Right atrium auricular region (tissue), 2 donors: Measurements from ENCODE around the gene FOXD1. TPM values are rescaled to one million over a fixed set of nuclear protein-coding genes. Genes with fewer than 3 reads are reported as not detected.

Experiments
- DNase-seq: peaks from one replicate; pipeline ENCODE4 v3.0.0-alpha.2; 2019; ENCODE audit warnings: low spot score
- H3K27ac ChIP-seq, 2 donors: fragments of 200-600 bp; sonication (generic); 1 replicate in 1 of 2; 2 replicates in 1 of 2; pipeline ENCODE4 v1.5.1; 2016 to 2019
- H3K27me3 ChIP-seq, 2 donors: fragments of 200-600 bp; sonication (generic); one replicate each; pipeline versions ENCODE4 v1.5.1 to v1.6.0; 2017 to 2019
- H3K36me3 ChIP-seq: fragments of 200-600 bp; sonication (generic); one replicate; pipeline ENCODE4 v1.5.1; 2016
- H3K4me1 ChIP-seq, 2 donors: fragments of 200-600 bp; sonication (generic); one replicate each; pipeline versions ENCODE4 v1.5.1 to v1.6.0; 2017 to 2019
- H3K4me3 ChIP-seq, 2 donors: fragments of 200-600 bp; sonication (generic); 1 replicate in 1 of 2; 2 replicates in 1 of 2; pipeline ENCODE4 v1.5.1; 2017 to 2019; ENCODE audit warnings: mild to moderate bottlenecking in 1 of 2, moderate library complexity in 1 of 2
- H3K9me3 ChIP-seq, 2 donors: fragments of 200-600 bp; sonication (generic); one replicate each; pipeline ENCODE4 v1.5.1; 2019
- total RNA-seq, 2 donors: library from RNA; depleted of rRNA; stranded (reverse); fragments of >200 nt; gene quantifications; one replicate each; pipeline ENCODE4 v1.1.0, GENCODE V29; 2016
- TF ChIP-seq, protein P1 (sequence below), 2 donors: fragments of 200-600 bp; sonication (generic); IDR thresholded peaks; one replicate each; pipeline ENCODE4 v1.5.1; 2019; ENCODE audit warnings: antibody characterized with exemption in 2 of 2

Gene FOXD1
- total RNA-seq, 2 donors from 2014 or later: not detected

DNA sequence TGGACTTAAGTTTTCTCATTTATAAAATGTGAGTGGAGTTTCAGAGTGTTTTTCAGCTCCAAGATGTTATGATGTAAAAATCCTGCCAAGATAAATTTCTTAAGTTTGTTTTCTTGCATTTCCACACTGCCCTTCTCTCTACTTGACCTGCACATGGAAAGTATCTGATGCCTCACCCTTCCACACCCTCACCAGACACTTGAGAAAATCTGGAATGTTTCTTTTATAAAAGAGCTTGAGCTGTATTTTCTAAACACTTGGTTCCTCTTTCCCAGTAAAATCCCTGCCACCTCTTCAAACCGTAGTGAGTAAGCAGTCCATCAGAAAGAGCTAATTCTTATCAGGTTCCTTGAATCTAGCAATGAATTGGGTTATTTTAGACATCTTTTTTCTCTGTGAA, 42.9 kb downstream of the FOXD1 start:
- no peaks in the 10 kb centered on the region for H3K4me1 ChIP-seq
- no peaks in the 10 kb centered on the region for H3K27me3 ChIP-seq
- no peak for DNase-seq
- H3K9me3 ChIP-seq: no peaks in the 10 kb centered on the region
- no peak overlapping the region for H3K4me3 ChIP-seq
- no peaks in the 10 kb centered on the region for H3K36me3 ChIP-seq
- no peak overlapping the region for H3K27ac ChIP-seq
- TF ChIP-seq, protein P1, sequence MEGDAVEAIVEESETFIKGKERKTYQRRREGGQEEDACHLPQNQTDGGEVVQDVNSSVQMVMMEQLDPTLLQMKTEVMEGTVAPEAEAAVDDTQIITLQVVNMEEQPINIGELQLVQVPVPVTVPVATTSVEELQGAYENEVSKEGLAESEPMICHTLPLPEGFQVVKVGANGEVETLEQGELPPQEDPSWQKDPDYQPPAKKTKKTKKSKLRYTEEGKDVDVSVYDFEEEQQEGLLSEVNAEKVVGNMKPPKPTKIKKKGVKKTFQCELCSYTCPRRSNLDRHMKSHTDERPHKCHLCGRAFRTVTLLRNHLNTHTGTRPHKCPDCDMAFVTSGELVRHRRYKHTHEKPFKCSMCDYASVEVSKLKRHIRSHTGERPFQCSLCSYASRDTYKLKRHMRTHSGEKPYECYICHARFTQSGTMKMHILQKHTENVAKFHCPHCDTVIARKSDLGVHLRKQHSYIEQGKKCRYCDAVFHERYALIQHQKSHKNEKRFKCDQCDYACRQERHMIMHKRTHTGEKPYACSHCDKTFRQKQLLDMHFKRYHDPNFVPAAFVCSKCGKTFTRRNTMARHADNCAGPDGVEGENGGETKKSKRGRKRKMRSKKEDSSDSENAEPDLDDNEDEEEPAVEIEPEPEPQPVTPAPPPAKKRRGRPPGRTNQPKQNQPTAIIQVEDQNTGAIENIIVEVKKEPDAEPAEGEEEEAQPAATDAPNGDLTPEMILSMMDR (IDR thresholded peaks at IDR 0.05): no peak

DNA sequence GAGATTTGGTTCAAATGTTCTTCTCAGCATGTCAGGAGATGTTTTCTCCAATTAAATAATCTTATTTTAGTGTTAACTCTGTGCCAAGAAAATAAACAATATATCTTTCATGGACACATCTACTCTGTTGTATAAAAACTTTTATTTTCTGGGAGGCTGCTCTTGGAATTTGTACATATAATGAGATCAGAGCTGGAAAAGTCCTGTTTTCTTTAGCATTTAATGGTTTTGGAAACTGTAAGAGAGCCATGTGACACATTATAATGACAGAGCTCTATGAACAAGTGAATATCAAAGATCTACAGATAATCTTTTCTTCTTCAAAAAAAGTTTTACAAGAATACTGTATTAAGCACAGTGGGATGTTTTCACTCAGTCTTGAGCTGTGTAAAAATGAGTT, 48.8 kb downstream of the FOXD1 start:
- Histone ChIP-seq H3K4me1 (no peaks in the 10 kb centered on the region), H3K27ac (no peak overlapping the region), H3K9me3 (no peaks in the 10 kb centered on the region), H3K36me3 (no peaks in the 10 kb centered on the region), H3K4me3 (no peak overlapping the region), H3K27me3 (no peaks in the 10 kb centered on the region)
- DNase-seq: no peak
- TF ChIP-seq, protein P1 (IDR thresholded peaks at IDR 0.05): no peak

Other genes with a start within 250 kb of the FOXD1 start
- 100 to 1,000 TPM; 409 to 434 TPM for gene BTF3, start 49.7 kb upstream of the FOXD1 start, total RNA-seq
- gene ANKRA2, start 116.9 kb upstream of the FOXD1 start, total RNA-seq: 10 to 100 TPM; 11.3 to 16.4 TPM
- gene UTP15, start 117.0 kb upstream of the FOXD1 start, total RNA-seq: 1 to 10 TPM; 6.6 to 8.7 TPM
- 1 to 10 TPM; 1.0 to 2.9 TPM for gene ARHGEF28, start 177.4 kb upstream of the FOXD1 start, total RNA-seq